ENCODE measurements around the gene FNDC3B.

The FNDC3B gene

GRCh38 chr3:172174513-172175253 lies 135.3 kb downstream of the FNDC3B start:
- no peak for DNase-seq

DNA sequence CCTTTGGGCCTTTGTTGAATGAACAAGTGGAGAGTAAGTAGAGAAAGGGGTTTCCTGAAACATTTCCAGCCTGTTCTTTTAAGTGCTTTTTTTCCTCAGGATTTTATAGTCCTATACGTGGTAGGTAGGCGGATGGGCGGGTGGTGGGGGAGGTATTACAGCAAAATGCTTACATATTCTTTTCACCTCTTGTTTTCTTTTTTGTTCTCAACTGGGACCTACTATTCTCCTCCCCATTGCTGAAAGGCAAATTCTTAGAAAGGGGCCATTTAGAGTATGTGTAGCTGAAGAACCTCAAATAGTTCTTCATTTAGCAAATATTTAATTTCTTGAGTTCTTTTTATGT lies 135.8 kb downstream of the FNDC3B start:
- no peak for DNase-seq

DNA sequence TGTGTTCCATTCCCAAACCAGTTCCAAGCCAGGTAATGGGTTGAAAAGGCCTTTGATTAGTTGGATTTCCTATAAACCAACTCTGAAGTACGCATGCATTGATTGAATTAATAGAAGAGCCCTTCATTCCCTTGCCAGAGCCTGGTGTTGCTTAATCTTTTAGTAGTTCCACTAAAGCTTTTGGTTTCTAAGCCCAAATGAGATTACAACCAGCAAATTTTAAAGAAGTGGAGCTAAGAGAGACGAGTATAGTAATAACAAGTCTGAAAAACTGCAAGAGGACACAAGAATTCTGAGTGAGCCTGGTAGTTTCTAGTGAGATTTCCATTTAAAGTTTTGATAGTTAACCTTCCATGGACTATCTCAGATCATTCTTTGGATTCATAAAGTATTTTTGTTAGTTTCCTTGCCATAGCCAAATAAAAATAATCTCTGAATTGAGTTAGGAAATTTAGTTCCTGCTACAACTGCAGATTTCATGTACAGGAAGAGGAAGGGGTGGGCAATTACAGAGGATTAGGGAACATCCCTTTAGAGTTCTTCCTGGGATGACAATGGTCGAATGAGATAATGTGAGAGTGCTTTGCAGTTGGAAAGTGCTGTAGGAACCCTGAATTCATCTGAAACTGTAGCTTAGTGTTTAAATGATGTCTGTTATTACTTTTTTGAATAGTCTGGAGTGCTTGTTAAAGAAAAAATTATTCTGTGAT lies 136.8 kb downstream of the FNDC3B start:
- no peak for DNase-seq

DNA sequence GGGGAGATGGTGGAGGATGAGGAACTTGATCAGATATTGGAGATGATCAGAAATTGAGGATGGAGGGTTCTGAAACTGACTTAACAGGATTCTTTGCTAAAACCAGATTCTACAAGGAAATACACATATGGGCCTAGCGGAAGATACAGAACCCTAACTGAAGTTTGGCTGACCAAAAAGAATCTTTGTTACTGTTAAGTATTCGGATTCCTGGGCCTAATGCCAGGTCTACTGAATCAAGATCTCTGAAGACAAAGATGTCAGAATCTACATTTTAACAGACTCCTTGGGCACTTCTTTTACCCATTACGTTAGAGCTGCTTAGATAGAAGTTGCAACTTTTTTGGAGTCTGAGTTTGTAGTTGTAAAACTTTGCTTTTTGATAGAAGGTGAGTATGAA lies 137.7 kb downstream of the FNDC3B start:
- no peak for DNase-seq

GRCh38 chr3:172177803-172178316 lies 138.5 kb downstream of the FNDC3B start:
- no peak for DNase-seq

- DNase-seq = peak; percentile 40
Observed at GRCh38 chr3:172179680-172180399, 140.5 kb downstream of the FNDC3B start.

GRCh38 chr3:172180473-172180872 lies 141.1 kb downstream of the FNDC3B start:
- no peak for DNase-seq

DNA sequence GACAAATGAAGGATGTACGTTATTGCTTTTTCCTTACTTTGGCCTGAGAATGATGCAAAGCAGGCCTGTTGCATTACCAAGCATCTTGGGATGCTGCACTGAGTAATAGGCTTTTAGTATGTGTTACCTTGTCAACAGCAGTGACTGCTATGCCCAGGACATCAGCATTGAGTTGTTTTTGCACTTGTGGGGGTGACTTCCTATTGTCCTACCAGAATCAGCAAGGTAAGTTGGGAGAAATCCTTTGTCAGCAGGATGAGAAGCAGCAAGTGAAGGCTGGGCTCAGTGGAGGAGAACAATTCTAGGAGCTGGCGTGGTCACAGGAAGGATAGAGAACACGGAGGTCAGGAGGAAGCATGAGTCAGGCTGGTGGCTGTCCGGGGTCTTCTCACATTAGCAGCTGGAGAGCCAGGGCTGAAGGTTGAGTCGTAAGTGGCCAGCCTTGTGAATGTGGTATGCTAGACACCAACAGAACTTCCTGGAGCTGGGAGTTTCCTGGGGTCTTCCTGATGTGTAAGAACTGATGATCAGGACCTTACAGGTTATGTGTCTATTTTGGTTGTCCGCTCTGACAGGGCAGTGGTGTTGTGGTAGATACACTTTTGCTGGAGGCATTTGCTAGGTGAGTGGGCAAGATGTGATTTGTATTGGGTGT lies 142.7 kb downstream of the FNDC3B start:
- DNase-seq = peak; percentile 54

- DNase-seq = no peak
Observed at GRCh38 chr3:172182797-172183196, 143.4 kb downstream of the FNDC3B start.

DNA sequence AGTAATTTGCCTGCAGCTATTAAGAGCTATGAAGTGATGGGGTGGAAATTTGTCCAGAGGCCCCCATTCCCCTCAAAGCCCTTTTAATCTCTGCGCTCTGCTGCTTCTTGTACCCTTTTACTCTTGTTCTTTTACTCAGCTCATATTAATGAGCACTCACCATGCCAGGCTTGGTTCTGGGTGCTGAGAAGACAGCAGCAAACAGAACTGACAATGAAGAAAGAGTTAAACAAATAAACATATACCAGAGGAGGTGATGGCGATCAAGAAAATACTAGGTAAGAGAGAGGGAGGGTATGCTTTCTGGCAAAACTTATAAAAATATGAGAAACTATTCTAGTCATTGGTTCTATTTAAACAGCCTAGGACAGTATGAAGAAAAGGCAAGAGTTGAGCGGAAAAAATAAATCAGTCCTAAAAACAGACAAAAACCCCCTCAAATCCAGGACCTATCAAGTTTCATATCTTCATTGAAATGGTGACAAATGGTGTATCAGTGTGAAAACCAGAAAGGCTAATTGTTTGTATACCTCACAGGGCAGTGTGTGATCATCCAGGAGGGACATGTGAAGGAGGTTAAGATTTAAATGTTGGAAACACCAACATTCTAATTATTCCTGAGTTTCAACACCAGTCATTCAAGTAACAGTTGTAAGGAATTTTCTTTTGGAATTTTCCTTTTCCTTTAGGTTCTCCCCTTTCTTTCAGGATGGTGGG lies 144.9 kb downstream of the FNDC3B start:
- DNase-seq = no peak

DNA sequence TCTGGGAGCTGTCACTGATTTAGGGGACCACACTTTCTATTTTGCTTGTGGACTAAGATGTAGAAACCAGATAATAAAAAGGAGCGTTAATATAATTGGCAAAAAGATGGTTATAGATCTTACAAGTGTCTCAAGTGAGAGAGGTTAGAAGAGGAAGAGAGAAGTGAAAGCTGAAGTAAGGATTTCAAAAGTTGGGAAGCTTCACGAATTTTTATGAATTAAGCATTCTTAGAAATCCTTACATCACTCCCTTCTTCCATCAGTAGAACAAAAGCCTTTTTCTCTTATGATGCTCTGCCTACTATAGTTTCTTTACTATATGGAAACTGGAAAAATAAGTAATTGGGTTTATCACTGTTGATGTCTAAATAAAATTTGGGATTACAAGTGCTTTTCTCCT lies 146.5 kb downstream of the FNDC3B start:
- DNase-seq = no peak

- no peak for DNase-seq
Observed at GRCh38 chr3:172186607-172187006, 147.2 kb downstream of the FNDC3B start.

DNA sequence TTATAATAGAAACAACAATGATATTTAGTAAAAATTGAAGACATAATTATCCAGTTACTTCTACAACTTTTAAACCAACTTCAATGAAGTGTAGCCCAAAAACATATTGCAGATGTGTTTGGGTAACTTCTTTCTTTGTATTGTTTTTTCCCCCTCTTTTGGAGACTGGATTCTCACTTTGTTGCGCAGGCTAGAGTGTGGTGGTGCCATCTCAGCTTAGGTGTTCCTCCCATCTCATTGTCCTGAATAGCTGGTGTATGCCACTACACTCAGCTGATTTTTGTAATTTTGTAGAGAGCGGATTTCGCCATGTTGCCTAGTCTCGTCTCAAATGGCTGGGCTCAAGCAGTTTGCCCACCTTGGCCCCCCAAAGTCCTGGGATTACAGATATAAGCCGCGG lies 148.1 kb downstream of the FNDC3B start:
- DNase-seq = no peak

- DNase-seq = no peak
Observed at GRCh38 chr3:172188511-172188910, 149.1 kb downstream of the FNDC3B start.

GRCh38 chr3:172189213-172189612 lies 149.8 kb downstream of the FNDC3B start:
- DNase-seq = no peak

DNA sequence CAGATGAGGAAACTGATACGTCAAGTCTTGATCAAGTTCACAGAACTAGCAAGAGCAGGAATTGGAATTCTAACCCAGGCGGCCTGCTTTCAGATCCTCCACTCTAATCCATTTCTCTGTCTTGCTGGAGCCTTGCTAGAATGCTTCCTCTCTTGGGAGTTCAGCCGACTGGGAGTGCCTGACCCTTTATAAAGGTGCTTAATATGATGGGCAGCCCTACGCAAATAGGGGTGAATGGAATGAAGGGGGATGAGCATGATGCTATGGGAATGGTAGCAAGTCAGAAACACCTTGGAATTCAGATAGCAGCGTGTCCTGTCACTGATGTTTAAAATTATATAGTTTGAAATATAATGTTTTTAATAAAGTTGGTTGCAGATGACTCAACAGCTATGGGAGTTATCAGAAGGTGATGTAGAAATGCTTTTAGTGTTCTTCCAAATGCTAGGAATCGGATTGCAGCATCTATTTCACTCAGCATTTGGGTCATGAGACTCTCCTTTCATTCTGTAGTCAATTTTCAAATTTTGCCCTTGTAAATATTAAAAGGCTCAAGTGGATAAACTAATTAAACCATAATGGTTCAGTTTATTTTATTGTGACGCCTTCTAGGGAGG lies 150.7 kb downstream of the FNDC3B start:
- no peak for DNase-seq

GRCh38 chr3:172190980-172191379 lies 151.6 kb downstream of the FNDC3B start:
- no peak for DNase-seq

DNA sequence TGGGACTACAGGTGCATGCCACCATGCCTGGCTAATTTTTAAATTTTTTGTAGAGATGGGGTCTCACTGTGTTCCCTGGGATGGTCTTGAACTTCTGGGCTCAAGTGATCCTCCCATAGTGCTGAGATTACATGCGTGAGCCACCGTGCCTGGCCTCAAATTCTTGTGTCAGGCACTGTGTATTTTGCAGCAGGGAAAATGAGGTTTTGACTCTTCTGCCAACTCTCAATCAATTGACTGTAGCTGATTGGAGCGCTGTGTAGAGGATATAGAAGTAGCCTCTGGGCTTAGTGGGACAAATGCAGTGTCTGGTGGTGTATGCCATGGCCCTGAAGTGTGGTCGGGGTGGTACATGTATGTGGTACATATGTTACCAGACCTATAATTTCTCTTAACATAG lies 152.3 kb downstream of the FNDC3B start:
- DNase-seq = no peak

DNA sequence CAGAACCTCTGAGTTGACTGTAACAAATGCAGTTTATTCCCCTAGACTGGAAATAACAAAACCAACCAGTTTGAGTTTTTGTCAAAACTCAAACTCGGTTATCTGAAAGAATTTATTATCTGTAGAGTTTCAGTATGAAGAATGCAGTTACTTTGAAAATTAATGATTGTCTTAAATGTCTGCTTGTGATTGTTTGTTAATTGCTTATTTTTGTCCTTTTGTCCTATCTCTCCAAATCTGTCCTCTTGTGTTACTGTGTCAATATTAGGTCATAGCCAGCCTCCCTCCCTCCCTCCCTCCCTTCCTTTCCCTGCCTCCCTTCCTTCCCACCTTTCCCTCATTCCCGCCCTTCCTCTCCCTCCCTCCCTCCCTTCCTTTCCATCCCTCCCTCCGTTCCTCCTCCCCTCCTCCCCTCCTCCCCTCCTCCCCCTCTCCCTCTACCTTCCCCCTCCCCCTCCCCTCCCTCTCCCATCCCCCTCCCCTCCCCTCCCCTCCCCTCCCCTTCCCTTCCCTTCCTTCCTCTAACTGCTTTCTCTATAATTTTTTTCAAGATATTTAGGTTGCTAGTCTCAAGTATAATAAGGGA lies 153.5 kb downstream of the FNDC3B start:
- DNase-seq = no peak

- DNase-seq = no peak
Observed at GRCh38 chr3:172193436-172193835, 154.1 kb downstream of the FNDC3B start.

GRCh38 chr3:172194702-172195406 lies 155.5 kb downstream of the FNDC3B start:
- no peak for DNase-seq
